Breast epithelium (tissue), 4 donors: ENCODE measurements around the gene MXRA7. TPM values are rescaled to one million over a fixed set of nuclear protein-coding genes. Genes with fewer than 3 reads are reported as not detected.
"Not testable (repeated sequence)": the region's sequence is repeated elsewhere in the genome, so short reads cannot be mapped to it uniquely, and the experiment has no call there.

ENCODE experiments used
- DNase-seq, 2 donors: peaks; one replicate each; pipeline ENCODE4 v3.0.0-alpha.2; 2019; ENCODE audit warnings: low spot score in 2 of 2
- H3K27ac ChIP-seq, 2 donors: fragments of 200-600 bp; sonication (generic) in 1 of 2; one replicate each; pipeline ENCODE4 v1.5.1; 2016 to 2019; ENCODE audit warnings: mild to moderate bottlenecking in 1 of 2
- H3K27me3 ChIP-seq, 2 donors: fragments of 200-600 bp; sonication (generic) in 1 of 2; one replicate each; pipeline versions ENCODE4 v1.5.1 to v1.6.0; 2017 to 2019; ENCODE audit warnings: control low read depth in 1 of 2, mild to moderate bottlenecking in 1 of 2
- H3K36me3 ChIP-seq: fragments of 200-600 bp; one replicate; pipeline ENCODE4 v1.5.1; 2019
- H3K4me1 ChIP-seq, 2 donors: fragments of 200-600 bp; sonication (generic); one replicate each; pipeline ENCODE4 v1.5.1; 2016 to 2019; ENCODE audit warnings: control low read depth in 1 of 2
- H3K4me3 ChIP-seq, 3 donors: fragments of 200-600 bp; sonication (generic); 1 replicate in 2 of 3; 2 replicates in 1 of 3; pipeline ENCODE4 v1.5.1; 2016 to 2019; ENCODE audit warnings: mild to moderate bottlenecking in 3 of 3, moderate library complexity in 2 of 3
- H3K9me3 ChIP-seq, 2 donors: fragments of 200-600 bp; sonication (generic) in 1 of 2; one replicate each; pipeline ENCODE4 v1.5.1; 2016 to 2019; ENCODE audit warnings: control low read depth in 1 of 2
- CTCF ChIP-seq, 3 donors: fragments of 450-650 bp; IDR thresholded peaks; one replicate each; pipeline ENCODE4 v1.5.1; 2016 to 2017; ENCODE audit warnings: antibody characterized with exemption in 3 of 3, mild to moderate bottlenecking in 3 of 3, moderate library complexity in 3 of 3
- POLR2A ChIP-seq: fragments of 450-650 bp; IDR thresholded peaks from one replicate; pipeline ENCODE4 v1.6.1; 2016; ENCODE audit warnings: antibody characterized with exemption, mild to moderate bottlenecking, moderate library complexity
- POLR2AphosphoS5 ChIP-seq, 3 donors: sonication (generic); formaldehyde crosslinking; IDR thresholded peaks; one replicate each; pipeline ENCODE4 v1.6.1; 2017; ENCODE audit warnings: antibody characterized with exemption in 3 of 3
- intact Hi-C: fragments of 100-400 bp; cut with DNase I; formaldehyde crosslinking; loops from one replicate; pipeline ENCODE4 v1.15.1; 2023; ENCODE audit warnings: low total_unique reads
- total RNA-seq, 3 donors: library from RNA; depleted of rRNA; stranded (reverse); fragments of >200 nt; gene quantifications; one replicate each; pipeline ENCODE4 v1.1.0, GENCODE V29; 2016

Gene MXRA7
- total RNA-seq, 3 donors from 2014 or later = 106 to 242 (median 113) TPM

- peaks cover 0 to 4% of the 10 kb centered on the region in 2 donors for H3K4me1 ChIP-seq
- DNase-seq = no peak
- peaks cover 7% of the 10 kb centered on the region for H3K36me3 ChIP-seq
- no peaks in the 10 kb centered on the region for H3K9me3 ChIP-seq
- H3K4me3 ChIP-seq = peak overlapping the region in 1 of 3 donors; percentile 4
- H3K27me3 ChIP-seq = no peaks in the 10 kb centered on the region
- TF ChIP-seq POLR2A (no peak), CTCF (IDR thresholded peaks at IDR 0.05) (no peak), POLR2AphosphoS5 (IDR thresholded peaks at IDR 0.05) (no peak)
- intact Hi-C loops = no loop called here
- no peak overlapping the region for H3K27ac ChIP-seq
Measured at GRCh38 chr17:76723812-76724211, 13.0 kb upstream of the MXRA7 start.

GRCh38 chr17:76722977-76723376, 12.2 kb upstream of the MXRA7 start:
- H3K27me3 ChIP-seq, H3K27ac ChIP-seq, intact Hi-C loops, DNase-seq, H3K9me3 ChIP-seq, H3K4me1 ChIP-seq, H3K4me3 ChIP-seq: not testable (repeated sequence)
- H3K36me3 ChIP-seq = peaks cover 13% of the 10 kb centered on the region

GRCh38 chr17:76722279-76722678, 11.5 kb upstream of the MXRA7 start:
- Histone ChIP-seq H3K4me3 (no peak overlapping the region), H3K4me1 (peaks cover 0 to 4% of the 10 kb centered on the region in 2 donors), H3K27me3 (no peaks in the 10 kb centered on the region), H3K36me3 (peaks cover 13% of the 10 kb centered on the region), H3K27ac (no peak overlapping the region), H3K9me3 (no peaks in the 10 kb centered on the region)
- no peak for DNase-seq
- TF ChIP-seq POLR2AphosphoS5 (IDR thresholded peaks at IDR 0.05) (no peak), POLR2A (no peak), CTCF (IDR thresholded peaks at IDR 0.05) (no peak)
- intact Hi-C loops = no loop called here

- Histone ChIP-seq H3K4me1 (peaks cover 0 to 4% of the 10 kb centered on the region in 2 donors), H3K36me3 (peaks cover 13% of the 10 kb centered on the region), H3K27ac (no peak overlapping the region), H3K27me3 (no peaks in the 10 kb centered on the region), H3K4me3 (no peak overlapping the region), H3K9me3 (no peaks in the 10 kb centered on the region)
- intact Hi-C loops = no loop called here
- no peak for DNase-seq
- no peak for TF ChIP-seq POLR2A
- TF ChIP-seq POLR2AphosphoS5 (IDR thresholded peaks at IDR 0.05) = no peak
- TF ChIP-seq CTCF (IDR thresholded peaks at IDR 0.05) = no peak
Measured at GRCh38 chr17:76721463-76721862, 10.7 kb upstream of the MXRA7 start.

GRCh38 chr17:76720941-76721340, 10.2 kb upstream of the MXRA7 start:
- Histone ChIP-seq H3K4me3 (no peak overlapping the region), H3K36me3 (peaks cover 13% of the 10 kb centered on the region), H3K4me1 (peaks cover 0 to 4% of the 10 kb centered on the region in 2 donors), H3K9me3 (no peaks in the 10 kb centered on the region), H3K27ac (no peak overlapping the region), H3K27me3 (no peaks in the 10 kb centered on the region)
- intact Hi-C loops = no loop called here
- no peak for DNase-seq
- TF ChIP-seq POLR2A (no peak), CTCF (IDR thresholded peaks at IDR 0.05) (no peak), POLR2AphosphoS5 (IDR thresholded peaks at IDR 0.05) (no peak)

- Histone ChIP-seq H3K4me3 (no peak overlapping the region), H3K27me3 (no peaks in the 10 kb centered on the region), H3K4me1 (peaks cover 0 to 4% of the 10 kb centered on the region in 2 donors), H3K9me3 (no peaks in the 10 kb centered on the region), H3K27ac (no peak overlapping the region), H3K36me3 (peaks cover 13% of the 10 kb centered on the region)
- intact Hi-C loops = no loop called here
- TF ChIP-seq CTCF (IDR thresholded peaks at IDR 0.05) = no peak
- TF ChIP-seq POLR2A = no peak
- TF ChIP-seq POLR2AphosphoS5 (IDR thresholded peaks at IDR 0.05) = no peak
- DNase-seq = no peak
Measured at GRCh38 chr17:76720211-76720610, 9.4 kb upstream of the MXRA7 start.
